NCI-H460 (cell line): ENCODE measurements around the gene TP53I3. TPM values are rescaled to one million over a fixed set of nuclear protein-coding genes. Genes with fewer than 3 reads are reported as not detected.
"Not testable (repeated sequence)": the region's sequence is repeated elsewhere in the genome, so short reads cannot be mapped to it uniquely, and the experiment has no call there.

Experiments used
- DNase-seq: peaks from one replicate; pipeline ENCODE4 v3.0.0-alpha.2; 2016; ENCODE audit warnings: low read depth; ENCODE audit errors: extremely low read depth
- total RNA-seq: library from RNA; depleted of rRNA; stranded (reverse); fragments of >200 nt; shearing (Covaris generic); gene quantifications from 2 replicates; pipeline ENCODE4 v1.2.3, GENCODE V29; 2014

The TP53I3 gene
- total RNA-seq, 1 experiment from 2014 or later: 20.2 TPM

GRCh38 chr2:24058564-24059271, 25.9 kb downstream of the TP53I3 start:
- no peak for DNase-seq

DNA sequence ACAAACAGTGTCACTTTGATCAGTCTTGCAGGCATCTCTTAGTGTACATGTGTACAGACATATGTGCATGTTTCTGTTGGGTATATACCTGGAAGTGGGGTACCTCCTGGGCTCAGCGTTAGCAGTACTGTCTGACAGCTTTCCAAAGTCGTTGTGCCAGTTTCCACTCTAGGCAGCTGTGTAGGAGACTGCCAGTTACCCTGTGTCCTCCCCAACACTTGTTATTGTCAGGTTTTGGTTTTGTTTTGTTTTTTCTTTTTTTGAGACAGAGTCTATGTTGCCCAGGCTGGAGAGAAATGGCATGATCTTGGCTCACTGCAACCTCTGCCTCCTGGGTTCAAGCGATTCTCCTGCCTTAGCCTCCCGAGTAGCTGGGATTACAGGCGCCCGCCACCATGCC, 28.9 kb downstream of the TP53I3 start:
- DNase-seq: no peak

DNA sequence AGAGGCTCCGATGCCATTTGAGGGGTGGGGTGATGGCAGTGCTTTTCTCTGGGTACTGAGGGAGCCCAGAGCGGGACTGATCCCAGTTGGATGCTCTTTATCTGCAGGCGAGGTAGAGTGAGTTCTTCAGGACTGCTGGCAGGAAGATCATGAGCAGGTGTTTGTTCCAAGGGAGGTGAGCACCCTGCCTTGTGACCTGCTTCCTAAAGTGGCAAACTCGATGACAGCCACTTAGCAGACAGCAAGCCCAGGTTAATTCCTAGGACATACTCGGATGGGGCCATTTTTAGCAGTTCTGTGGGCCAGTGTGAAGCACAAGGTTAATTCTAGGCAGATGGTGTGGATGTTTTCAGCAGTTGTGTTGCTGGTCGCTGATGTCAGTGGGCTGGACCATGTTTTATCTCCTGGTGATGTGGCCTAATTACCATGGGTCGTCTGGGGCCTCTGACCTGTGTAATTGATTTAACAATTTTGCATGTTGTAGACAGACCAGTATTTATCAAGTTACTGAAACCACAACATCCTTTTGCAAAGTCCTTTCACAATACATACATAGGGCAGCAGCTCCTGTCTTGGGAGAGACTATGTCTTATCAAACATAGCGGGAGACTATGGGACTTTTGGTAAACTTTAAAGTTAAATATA, 30.1 kb downstream of the TP53I3 start:
- no peak for DNase-seq

- no peak for DNase-seq
Measured at GRCh38 chr2:24052951-24053350, 31.7 kb downstream of the TP53I3 start.

GRCh38 chr2:24051833-24052232, 32.8 kb downstream of the TP53I3 start:
- no peak for DNase-seq

DNA sequence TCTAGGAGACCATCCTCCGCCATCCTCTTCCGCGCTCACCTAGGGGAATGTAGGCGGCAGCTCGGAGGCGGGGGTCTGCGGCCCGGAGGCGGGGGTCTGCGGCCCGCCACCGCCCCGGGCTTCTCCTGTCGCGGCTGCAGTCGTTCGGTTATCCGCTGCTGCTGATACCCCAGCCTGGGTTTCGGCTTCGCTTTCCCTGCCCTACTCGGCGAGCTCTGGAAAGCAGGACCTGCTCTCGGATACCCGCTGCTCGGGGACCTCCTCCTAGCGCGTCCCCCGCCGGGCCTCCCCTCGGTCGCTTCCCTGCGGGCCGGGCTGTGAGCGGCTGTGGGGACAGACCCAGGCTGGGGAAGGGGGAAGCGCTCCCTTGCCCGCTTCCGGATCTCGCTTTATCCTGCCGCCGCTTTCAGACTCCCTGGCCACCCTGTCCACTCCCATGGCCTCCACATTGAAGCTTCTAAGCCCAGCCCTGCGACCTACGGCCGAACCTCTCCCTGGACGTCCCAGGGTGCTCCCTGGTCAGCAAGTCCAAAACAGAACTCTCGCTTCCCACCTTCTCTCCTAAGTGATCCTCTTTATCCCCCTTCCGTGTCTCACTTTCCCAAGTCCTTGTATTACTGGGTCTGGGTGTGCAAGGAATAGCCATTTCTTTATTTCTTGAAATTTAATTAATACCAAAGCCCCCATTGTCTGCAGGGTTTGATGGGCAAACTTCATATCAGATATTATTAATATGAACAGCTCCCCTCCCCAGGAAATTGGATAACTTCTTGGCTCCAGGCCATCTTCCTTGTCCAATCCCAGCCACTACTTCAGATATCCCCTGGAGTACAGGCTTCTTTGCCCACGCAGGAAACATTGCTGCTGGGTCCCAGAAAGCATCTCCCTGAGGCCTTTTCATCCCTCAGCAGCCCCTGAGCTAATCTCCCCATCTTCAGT, 34.3 kb downstream of the TP53I3 start:
- no peak for DNase-seq

- peak; percentile 23 for DNase-seq
Measured at GRCh38 chr2:24049485-24050021, 35.1 kb downstream of the TP53I3 start, which contains the start of gene FKBP1B. Gene FKBP1B (plus strand): TSS chr2:24049741. CDS start chr2:24049850, 109 bp downstream.

DNA sequence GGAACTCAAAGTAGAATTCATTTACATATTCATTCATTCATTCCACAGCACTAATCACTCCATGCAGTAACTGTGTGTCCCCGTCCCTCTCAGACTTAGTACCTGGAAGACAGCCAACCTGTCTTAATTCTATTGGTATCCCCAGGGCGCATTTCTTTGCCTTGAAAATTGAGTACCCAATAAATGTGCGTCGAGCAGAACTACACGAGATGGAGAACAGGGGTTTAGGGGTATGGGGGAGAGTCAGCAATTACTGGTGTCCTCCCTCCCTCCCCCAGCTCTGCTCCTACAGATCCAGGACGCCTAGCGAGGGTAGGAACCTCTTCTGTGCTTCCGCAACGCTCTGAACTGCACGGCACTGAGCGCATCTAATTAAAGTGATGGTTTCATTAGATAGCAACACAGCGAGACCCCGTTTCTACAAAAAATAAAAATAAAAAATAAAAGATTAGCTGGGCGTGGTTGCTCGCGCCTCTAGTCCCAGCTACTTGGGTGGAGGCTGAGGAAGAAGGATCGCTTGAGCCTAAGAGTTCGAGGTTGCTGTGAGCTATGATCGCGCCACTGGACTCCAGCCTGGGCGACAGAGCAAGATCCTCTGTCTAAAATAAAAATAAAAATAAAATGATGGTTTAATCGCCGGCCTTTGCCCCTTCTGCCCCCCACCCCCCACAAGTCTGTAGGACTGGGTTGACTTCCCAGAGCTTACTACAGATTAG, 35.7 kb downstream of the TP53I3 start:
- no peak for DNase-seq

DNA sequence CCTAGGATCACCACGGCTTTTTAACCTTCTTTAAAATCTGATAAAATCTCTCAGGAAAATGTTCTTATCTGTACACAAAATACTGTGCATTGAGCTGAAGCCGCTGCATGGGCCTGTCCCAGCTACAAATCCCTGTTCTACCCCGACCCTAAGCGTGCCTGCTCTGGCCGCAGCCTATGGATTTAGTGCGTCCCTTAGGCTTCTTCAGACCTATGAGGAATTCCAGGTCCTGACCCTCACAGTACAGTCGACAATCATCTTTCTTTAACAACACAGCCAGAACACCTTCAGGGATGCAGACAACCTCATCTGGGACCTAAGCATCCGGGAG, 37.0 kb downstream of the TP53I3 start:
- DNase-seq: no peak

DNA sequence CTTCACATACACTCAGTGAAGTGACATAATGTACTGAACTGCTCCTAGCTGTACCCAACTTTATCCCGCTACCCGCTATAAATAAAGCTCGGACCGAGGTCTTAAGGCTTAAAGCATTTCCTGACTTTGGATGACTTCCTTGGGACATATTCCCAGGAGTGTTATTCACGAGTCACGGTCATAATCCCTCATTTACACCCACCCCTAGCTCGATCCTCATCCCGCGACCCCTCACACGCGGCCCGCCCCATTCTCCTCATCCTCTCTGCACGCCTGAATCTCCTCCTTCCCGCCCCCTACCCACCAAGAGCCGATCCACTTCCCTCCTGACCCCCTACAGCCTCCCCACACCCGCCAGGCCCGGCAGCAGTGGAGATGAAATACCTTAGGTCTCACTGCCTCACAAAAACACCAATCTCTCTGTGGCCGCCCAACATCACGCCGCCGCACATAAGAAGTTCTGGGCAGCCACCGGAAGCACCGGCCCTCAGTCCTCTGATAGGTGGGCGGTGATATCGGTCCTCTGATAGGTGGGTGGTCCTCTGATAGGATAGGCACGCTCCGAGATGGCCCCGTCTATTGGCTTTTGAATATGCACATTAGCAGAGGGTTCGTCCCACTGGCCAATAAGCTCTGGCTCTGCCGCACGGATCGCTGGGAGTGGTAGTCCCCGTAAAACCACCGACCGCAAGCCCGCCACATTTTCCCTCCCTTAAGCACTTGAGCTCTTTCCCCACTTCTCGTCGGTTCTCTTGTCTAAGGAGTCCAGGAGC, 37.5 kb downstream of the TP53I3 start, which contains the start of gene WDCP:
Gene WDCP (minus strand): TSS at position 462 of the 773 bp plus-strand sequence. CDS start 7,897 bp downstream, outside the sequence.
- peak; percentile 98 for DNase-seq

DNA sequence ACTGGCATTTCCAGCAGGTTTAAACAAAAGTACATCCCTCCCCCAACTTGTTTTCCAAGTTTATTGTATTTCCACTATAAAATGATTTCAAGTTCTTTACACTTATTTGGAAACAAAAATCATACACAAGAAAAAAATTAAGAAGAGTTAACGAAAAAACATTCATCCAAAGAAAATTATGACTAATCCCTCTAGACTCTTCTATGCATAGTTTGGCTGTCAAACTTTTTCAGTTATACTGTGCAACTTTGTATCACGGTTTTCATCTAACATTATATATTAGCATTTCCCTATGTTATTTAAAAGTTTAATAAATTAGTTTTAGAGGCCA, 38.1 kb downstream of the TP53I3 start:
- DNase-seq: no peak

GRCh38 chr2:24045511-24046508, 38.8 kb downstream of the TP53I3 start:
- DNase-seq: no peak

DNA sequence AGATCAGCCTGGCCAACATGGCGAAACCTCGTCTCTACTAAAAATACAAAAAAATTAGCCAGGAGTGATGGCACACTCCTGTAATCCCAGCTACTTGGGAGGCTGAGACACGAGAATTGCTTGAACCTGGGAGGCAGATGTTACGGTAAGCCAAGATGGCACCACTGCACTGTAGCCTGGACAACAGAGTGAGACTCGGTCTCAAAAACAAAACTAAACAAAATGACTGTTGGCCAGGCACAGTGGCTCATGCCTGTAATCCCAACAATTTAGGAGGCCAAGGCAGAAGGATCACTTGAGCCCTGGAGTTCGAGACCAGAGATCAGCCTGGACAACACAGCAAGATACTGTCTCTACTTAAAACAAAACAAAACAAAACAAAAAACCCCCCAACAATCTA, 41.5 kb downstream of the TP53I3 start:
- not testable (repeated sequence) for DNase-seq

- no peak for DNase-seq
Measured at GRCh38 chr2:24040511-24040910, 44.1 kb downstream of the TP53I3 start.

DNA sequence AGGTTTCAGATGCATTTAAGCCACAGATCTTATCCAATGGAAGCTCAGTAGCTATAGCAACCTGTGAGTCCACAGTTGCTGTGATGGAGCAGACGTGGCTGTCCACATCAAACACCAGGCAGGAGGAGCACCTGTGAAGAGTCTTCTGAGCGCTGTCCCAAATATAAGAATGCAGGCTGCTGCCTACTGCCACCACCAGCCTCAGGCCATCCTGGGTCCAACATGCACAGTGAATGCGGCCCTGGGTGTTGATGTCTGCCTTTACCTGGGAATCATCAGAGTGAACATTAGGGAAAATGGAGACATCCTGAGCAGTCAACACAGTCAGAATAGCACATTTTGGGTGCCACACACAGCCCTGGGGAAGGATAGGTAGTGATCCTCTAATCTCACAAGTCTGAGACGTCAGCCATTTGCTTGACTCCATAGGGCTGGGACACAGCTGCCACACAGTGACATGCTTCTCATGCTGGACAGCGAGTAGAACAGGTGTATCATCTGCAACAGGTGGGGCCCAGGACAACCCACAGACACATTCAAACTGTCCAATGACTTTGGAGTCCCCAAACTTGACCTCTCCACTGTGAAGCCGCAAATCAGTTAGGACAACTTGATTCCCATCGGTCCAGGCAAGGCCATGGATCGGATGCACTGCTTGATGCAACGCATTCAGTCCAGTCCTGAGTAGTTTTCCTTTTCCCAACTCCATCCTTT, 45.7 kb downstream of the TP53I3 start:
- no peak for DNase-seq
